AG20443 (cell line): ENCODE results near the gene ECSCR.
"Not testable (repeated sequence)": the region's sequence is repeated elsewhere in the genome, so short reads cannot be mapped to it uniquely, and the experiment has no call there.

Source experiments
- DNase-seq: peaks from one replicate; pipeline ENCODE4 v3.0.0; 2012; ENCODE audit warnings: low spot score, mixed read lengths

Gene ECSCR

DNA sequence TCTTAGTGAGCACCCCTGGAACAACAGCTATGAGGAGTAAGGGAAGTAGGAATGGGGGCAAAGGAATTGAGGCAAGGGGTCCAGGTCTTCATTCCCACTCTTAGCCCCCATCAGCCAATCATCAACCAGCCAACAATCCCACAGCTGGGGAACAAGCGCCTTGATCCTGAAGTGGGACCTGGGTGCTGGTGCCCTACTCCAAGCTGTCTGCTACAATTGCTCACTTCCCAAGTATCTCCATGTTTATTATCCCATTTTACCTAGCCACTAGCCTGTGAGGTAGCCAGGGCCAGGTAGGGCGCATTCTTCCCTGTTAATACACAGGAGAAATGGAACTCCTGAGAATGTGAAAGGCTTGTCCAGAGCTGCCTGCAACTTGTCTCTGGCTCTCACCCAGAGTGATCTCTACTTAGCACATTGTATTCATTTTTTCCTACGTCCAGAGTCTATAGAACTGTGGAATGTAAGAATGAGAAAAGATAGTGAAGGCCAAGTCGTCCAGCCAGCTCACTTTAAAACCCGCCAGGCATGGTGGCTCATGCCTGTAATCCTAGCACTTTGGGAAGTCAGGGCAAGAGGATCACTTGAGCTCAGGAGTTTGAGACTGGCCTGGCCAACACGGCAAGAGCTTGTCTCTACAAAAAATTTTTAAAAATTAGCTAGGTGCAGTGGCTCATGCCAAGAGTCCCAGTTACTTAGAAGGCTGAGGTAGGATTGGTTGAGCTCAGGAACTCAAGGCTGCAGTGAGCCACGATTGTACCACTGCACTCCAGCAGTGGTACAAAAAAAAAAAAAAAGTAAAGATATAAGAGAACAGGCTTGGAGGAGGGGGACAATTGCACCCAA lies 17.0 kb downstream of the ECSCR start:
- DNase-seq, result no peak

DNA sequence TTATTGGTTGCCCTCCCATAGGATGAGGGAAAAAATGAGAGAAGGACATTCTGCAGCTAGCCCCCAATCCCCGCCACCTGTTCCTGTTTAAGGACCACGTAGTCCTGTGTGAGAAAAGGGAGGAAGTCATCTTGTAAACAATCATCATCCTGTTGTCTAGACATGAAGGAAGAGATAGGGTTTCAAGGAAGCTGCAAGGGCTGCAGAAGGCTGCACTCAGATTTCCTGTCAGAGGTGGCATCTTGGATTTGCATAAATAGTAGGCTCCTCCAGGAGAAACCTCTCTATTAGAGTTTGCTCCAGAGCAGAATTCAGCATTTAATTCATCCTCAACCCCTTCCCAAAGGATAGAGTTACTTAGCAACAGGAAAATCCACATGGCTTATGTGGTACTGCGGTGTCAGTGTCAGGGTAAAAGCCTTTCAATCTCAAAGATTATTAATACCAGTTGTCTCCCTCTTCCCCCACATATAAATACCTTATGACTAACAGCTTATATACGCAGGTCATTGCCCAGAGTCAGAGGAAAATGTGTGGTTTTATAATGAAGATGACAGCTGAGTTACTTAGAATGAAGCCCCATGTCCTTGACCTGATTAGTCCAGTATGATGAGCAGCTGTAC lies 18.6 kb downstream of the ECSCR start:
- DNase-seq, result peak; percentile 59

DNA sequence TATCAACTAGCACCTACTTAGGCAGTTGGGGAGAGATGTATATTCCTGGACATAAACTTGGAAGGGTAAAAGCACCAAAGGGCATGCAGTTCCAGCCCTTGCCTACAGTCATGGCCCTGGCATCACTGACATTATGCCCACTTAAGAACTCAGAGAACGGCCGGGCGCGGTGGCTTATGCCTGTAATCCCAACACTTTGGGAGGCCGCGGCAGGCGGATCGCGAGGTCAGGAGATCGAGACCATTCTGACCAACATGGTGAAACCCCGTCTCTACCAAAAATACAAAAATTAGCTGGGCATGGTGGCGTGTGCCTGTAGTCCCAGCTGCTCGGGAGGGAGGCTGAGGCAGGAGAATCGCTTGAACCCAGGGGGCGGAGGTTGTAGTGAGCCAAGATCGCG lies 22.1 kb downstream of the ECSCR start:
- DNase-seq, result not testable (repeated sequence)

DNA sequence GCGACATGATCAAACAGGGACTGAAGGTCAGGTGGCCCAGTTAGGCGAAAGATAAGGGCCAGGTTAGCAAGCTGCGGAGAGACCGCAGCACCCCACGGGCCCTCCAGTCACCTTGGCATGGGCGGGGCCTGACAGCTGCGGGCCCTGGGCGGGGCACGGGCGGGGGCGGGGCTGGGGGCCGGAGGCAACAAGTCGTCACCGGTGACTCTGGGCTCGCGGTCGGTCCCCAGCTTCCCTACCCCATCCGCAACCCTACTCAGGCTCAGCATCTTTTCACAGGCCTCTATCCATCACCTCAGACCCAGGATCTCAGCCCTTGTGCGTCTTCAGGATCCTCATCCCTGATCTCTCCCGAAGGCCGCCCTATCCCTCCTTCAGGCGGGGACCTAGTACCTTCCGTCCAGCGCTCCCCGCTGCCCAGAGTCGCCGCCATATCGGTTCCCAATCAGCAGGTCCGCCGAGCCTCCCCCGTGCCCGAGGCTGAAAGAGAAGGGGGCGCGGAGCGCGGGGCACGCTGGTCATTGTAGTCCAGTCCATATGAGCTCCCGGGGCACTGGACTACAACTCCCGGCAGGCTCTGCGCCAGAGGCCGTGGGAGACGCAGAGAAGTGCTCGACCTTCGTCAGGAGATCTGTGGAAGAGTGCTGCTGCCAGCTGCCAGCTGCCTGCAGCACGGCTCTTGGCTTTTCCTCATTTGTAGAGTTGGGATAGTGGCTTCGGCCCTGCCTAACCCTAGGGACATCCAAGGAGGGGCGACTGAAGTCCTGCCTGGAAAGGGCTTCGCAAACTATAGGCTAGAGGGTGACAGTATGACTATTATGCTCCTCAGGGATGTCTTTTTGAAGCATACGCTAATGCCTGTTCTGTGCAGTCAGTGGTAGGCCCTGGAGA lies 23.3 kb downstream of the ECSCR start, which contains the start of gene DNAJC18:
DNAJC18 (minus strand) TSS at position 513 of the 891 bp plus-strand sequence; CDS start at position 433, 80 bp downstream.
- DNase-seq, result peak; percentile 97

DNA sequence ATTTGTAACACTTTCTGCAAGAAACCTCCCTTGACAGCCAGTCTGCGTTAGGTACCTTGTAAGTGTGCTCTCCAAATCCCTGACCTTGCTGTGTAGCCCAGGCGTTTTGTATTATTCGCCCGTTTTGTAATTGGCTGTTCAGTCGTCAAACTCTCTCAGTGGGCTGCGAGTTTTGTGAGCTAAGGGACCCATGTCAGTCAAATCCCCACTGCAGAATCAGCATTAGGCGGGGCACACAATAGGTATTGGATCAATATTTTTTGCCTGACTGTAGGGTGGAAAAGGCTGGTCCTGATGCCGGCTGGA lies 23.9 kb downstream of the ECSCR start:
- DNase-seq, result no peak

DNA sequence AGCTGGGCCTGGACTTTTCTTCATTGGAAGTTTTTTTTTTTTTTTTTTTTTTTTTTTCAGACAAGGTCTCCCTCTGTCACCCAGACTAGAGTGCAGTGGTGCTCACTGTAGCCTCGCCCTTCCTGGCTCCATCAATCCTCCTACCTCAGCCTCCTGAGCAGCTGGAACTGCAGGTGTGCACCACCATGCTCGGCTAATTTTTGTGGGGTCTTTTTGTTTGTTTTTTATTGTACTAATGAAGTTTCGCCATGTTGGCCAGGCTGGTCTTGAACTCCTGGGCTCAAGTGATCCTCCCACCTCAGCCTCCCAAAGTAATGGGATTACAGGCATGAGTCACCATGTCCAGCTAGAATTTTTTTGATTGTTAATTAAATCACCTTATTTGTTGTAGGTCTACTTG lies 26.9 kb downstream of the ECSCR start:
- DNase-seq, result no peak

DNA sequence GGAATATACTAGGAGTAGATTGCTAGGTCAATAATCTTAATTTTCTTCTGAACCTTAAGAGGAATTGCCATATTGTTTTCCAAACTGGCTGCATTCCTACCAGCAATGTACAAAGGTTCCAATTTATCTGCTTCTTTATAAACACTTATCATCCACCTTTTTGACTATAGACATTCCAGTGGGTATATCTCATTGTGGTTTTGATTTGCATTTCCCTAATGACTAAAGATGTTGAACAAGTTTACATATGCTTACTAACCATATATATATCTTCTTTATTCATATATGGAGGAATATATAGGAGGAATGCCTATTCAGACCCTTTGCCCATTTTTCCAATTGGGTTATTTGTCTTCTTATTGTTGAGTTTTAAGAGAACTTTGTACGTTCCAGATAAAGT lies 30.8 kb downstream of the ECSCR start:
- DNase-seq, result no peak

DNA sequence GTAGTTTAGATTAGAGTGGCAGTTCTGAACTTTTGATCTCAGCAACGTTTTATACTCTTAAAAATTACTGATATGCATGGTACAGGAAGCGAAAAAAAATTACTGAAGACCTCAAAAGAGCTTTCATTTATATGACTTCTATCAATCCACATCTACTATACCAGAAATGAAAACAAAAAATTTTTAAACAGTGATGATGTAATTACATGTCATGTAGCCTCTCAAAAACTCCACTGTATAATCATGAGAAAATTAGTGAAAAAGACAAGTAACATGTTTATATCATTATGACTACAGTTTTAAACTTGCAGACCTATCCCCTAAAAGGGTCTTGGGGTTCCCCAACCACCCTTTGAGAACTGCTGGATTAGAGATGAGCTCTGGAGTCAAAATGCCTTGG lies 32.5 kb downstream of the ECSCR start:
- DNase-seq, result no peak

DNA sequence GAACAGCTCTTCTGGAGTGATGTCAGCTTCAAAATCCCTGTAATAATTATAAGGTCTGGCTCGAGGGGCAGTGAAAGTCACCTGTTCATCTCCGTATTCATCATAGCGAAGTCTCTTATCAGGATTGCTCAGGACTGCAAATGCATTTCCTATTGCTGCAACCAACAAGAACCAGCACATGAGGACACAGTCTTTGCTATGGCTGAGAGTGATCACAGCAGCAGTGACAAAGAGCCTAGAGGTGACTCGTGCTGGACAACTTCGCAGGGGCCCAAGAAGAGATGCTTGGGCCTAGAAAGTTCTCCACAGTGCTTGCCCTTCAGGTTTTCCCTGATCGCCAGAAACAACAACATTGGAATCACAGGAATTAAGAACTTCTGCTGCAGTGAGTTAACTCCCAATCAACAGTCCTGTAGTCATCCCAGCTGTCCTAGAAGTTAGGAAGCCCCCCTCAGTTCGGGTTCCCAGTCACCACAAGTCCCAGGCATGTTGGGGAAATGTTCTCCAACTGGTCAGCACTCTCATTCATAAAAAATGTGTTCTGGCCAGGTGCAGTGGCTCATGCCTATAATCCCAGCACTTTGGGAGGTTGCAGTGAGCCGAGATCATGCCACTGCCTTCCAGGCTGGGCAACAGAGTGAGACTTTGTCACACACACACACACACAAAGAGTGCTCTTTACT lies 36.2 kb downstream of the ECSCR start:
- peak; percentile 54 for DNase-seq

DNA sequence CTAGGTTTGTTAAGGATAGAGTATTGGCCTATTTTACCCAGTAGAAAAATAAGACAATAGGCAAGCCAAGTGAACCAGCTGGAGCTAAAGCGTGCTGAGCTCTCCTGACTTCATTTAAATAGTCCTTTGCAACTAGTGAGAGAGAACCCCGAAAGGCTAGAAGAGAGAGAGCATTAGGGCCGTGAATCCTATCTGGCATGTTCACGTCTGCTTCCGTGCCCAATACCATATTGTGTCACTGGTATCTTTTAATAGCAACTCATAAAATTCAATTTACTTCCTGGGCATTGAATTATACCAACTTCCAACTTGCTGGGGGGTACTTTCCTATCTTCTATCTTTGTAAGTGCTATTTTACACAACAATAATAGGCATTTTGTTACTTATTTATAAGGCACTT lies 37.0 kb downstream of the ECSCR start:
- DNase-seq, result no peak

DNA sequence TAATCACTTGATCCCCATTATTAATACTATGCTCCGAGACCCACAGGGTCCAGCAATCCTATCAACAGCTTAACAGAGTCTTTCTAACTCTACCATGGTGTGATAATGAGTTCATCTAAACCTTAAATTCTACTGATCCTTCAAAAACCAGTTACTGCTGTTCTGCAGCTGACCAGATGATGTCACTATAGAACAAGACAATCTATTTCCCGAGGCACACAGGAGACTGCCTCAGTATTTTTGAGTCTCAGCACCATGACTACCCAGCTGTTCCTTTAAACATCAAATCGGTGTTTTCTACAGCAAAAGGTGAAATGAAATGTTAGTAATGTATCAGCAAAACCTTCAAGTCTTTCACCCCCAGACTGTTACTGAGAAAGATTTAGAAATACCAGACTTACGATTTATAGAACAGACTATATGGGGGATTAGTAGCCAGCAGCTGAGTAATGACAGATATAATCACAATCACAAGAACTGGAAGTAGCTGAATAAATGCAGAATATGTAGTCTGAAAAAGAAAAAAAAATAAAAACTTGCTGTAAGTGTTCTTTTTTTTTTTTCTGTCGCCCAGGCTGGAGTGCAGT lies 40.1 kb downstream of the ECSCR start:
- peak; percentile 85 for DNase-seq

DNA sequence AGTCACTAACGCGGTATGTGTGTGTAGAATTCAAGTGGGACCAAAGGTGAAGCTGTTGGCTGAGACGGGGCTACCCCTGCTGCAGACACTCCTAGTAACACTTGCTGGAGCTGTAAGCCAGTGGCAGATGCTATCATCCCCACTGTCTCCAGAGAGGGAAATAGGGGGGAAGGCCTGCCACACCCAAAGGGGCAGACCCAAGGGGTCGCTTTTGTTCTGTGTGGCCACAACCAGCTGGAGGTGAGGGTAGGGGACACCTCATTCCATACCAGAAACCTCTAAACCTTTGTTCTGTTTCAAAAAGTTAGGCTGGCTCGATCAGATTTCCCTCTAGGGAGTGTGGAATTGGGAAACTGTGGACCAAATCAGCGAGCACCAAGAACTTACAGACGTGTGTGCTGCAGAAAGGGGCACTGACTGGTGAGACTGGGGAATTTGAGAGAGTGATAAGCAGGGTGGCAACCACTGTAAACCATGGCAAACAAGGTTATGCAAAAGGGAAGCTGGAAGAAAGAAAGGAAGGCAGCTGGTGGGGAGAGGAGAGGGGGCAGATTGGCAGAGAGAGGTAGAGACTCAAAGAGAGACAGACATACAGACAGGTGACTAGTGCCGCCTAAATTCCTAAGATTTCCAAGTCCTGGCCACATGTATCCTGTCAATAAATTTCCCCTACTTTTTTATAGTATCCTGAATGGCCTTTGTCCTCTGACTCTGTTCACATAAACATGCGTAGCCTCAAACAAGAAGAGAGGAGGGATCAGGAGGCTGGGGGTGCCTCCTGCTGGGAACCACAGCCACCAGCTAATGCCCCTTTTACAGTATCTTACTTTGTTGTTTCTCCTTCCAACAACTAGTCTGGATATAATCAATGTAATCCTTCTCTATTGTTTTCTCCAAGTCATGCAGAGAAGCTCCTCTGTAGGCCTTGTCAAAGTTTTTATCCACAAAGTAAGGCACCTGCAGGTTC lies 43.0 kb downstream of the ECSCR start:
- DNase-seq, result no peak

DNA sequence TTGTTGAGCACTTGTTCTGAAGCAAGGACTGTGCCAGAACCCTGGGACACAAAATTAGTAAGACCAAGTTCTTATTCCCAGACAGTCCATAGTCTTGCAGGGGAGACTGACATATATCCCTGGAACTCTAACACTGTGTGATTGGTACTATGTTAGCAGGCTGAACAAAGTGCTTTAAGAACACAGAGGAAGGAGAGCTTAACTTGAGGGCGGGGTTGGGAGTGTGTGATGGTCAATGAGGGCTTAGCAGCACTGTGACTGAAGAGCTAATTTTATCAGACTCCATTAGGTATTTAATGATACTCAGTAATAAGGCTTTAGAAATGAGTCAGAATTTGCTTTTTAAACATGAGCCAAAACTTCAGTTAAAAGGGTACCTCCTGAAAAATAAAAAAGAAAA lies 43.8 kb downstream of the ECSCR start:
- DNase-seq, result no peak

DNA sequence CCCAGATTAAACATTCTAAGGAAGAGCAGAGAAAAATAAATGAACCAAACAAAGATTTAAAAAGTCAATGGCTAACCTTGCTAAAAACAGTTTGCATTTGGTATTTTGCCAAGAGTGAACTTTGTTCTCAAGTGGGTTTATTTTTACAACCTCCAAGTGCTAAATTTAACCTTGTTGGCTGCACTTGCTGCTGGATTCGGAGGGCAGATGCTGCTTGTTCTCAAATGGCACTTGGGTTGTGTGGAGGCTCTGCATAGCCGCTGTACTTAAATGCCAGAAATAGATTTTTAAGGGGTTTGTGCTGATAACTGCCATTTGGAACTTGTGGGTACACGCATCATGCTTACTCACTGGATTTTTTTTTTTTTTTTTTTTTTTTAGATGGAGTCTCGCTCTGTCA lies 45.3 kb downstream of the ECSCR start:
- no peak for DNase-seq

DNA sequence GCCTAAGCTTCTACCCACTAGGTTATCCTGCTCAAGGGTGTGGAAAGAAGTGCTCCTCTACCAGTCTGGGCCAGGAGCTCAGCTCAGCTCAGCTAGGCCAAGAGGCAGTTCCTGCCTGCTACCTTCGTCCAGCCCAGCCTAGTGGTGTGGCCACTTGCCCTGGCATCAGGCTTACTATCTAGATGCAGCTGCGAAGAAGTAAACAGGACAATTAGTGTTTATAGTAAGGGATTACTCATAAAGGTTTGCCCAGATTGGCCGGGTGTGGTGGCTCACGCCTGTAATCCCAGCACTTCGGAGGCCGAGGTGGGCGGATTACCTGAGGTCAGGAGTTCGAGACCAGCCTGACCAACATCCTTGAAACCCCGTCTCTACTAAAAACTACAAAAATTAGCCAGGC lies 45.9 kb downstream of the ECSCR start:
- no peak for DNase-seq

DNA sequence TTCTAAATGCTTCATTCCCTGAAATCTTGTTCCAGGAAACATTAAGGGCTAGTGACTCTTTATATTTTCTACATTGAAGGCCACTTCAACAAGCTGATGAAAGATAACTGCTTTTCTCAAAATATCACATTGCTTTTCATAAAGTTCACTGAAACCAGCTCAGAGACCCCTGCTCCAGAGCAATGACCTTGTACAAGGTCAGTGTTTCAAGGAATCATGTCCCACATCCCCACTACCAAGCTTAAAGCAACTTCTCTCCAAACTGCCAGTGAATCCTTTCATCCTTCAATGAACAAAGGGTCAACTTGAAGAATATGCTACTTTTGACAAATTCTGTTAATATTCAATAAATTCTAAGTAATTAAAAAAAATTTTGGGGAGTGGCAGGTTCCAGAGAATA lies 46.7 kb downstream of the ECSCR start:
- DNase-seq, result no peak

DNA sequence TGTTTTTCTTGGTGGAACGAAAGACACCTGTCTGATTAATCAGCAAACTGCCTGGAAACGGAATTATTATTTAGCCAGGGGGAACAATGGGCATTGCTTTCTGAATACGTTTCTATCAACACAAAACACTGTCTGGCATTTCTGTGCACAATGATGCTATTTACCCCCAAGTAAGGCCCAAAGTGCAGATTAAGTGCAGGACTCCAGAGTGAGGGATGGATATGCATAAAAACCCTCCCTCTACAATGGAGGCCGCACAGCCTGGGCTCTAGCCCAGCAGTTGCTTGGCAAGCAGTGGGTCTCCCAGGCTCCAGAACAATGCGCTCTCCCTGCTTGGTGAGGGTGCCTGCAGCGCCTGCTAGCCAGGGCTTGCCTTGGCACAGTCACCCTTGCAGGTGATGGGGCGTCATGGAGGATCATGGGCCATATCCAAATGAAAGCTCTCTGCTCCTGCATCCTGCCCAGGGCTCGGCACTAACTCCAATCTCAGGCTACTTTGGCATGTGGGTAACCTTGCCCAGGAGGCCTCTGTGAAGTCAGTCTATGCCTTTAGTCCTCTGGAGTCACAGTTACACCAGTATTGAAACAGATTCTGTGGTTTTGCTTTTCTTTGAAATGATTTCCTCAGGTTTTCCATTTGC lies 47.2 kb downstream of the ECSCR start:
- DNase-seq, result no peak

DNA sequence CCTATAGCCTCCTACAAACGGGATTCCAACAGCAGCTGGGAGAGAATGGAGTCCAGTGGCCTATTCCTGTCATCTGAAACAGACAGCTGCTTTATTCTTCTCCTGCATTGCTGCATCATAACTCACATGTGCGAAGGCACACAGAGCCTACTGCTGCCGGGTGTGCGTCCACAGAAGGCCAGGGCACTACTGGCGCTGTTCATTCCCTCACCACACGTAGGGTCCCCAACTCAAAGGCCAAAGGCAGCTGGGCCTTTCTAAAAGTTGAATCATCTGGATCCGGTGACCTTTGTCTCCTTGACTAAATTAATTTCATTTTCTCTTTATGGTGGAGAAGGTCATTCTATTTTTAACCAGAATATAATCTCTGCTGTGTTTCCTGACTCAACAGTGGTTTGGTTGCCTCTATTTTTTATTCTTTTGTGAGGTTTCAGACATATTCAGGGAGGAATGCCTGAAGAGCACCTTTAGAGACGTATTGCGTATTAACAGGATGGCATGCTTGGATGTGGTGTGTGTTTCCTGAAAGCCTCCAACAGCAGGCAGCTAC lies 47.9 kb downstream of the ECSCR start:
- DNase-seq, result no peak

DNA sequence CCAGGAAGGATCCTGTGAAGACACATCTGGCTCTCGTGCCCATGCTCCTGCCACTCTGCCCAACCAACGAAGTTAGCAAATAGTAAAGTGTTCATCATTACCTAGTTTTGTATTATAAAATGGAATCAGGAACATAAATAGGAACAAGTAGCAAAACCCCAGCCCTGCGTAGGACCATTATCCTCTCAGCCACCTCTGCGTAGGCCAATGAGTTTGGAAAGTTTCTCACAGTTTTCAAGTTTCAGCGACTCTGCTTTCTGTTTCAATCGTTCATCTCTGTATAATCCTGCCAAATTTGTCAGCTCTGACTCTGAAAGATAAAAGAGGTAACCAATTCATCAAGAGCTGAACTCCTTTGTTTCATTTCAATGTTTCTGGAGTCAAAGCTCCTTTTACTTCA lies 48.6 kb downstream of the ECSCR start:
- DNase-seq, result no peak

DNA sequence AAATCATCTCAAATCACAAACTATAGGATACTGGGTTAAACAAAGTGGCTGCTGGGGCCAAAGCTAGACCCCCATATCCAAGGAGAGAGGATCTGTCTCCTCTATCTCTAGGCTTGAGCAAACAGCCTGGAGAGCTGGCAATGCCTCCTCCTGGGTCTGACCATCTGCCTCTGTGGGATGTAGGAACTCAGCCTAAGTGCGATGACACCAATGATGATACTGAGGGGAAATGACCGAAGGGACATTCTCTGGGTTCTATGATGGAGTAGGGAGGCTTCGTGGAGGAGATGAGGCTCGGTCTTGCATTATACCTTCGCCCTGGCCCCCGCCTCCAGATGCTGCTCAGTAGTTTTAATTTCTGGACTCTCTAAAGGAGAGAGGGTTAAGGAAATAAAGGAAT lies 49.4 kb downstream of the ECSCR start:
- DNase-seq, result no peak
